PC-9 (cell line): Measurements from ENCODE around the gene USP9X. TPM values are rescaled to one million over a fixed set of nuclear protein-coding genes. Genes with fewer than 3 reads are reported as not detected.

Experiments
- BruUV-seq: library from RNA; stranded (reverse); fragments of 400-500 nt; replicated peaks from 2 replicates; lab custom pipeline; 2021; lab: Mats Ljungman, UMichigan
- CTCF ChIA-PET: fragments of 300-600 bp; sonication (Branson Sonifier 250); formaldehyde crosslinking; loops from one replicate; lab custom pipeline; 2022; ENCODE audit warnings: antibody characterized with exemption; lab: Charles Lee
- POLR2A ChIA-PET: fragments of 300-600 bp; sonication (Branson Sonifier 250); formaldehyde crosslinking; loops from one replicate; lab custom pipeline; 2022; ENCODE audit warnings: antibody characterized with exemption; ENCODE audit not compliant: unreplicated experiment; lab: Charles Lee
- DNase-seq, 2 experiments: peaks; one replicate each; pipeline versions ENCODE4 v3.0.0 to v3.0.0-alpha.2; 2015 to 2022; ENCODE audit warnings: mixed read lengths in 1 of 2
- H2AFZ ChIP-seq: fragments of 200-600 bp; sonication (generic); 2 replicates; pipeline ENCODE4 v1.8.1; 2017; ENCODE audit warnings: antibody characterized with exemption
- H3F3A ChIP-seq: fragments of 200-600 bp; sonication (generic); 2 replicates; pipeline ENCODE4 v1.8.1; 2017; ENCODE audit warnings: antibody characterized with exemption, mild to moderate bottlenecking, low read depth; ENCODE audit not compliant: insufficient read depth
- H3K27ac ChIP-seq: fragments of 200-600 bp; sonication (generic); 2 replicates; pipeline ENCODE4 v1.6.1; 2016; ENCODE audit warnings: mixed run types
- H3K27me3 ChIP-seq: fragments of 200-600 bp; sonication (generic); 2 replicates; pipeline ENCODE4 v1.6.1; 2016; ENCODE audit warnings: low read depth, mixed run types; ENCODE audit not compliant: insufficient read depth
- H3K36me3 ChIP-seq: fragments of 200-600 bp; sonication (generic); 2 replicates; pipeline ENCODE4 v1.6.1; 2016; ENCODE audit warnings: low read depth, mixed run types
- H3K4me1 ChIP-seq: fragments of 200-600 bp; sonication (generic); replicated peaks from 2 replicates; pipeline ENCODE4 v1.6.1; 2016; ENCODE audit warnings: mixed run types; ENCODE audit not compliant: insufficient read depth
- H3K4me2 ChIP-seq: fragments of 200-600 bp; sonication (generic); 2 replicates; pipeline ENCODE4 v1.6.1; 2017; ENCODE audit warnings: mixed run types
- H3K4me3 ChIP-seq: fragments of 200-600 bp; sonication (generic); 2 replicates; pipeline ENCODE4 v1.6.1; 2016; ENCODE audit warnings: mixed run types
- H3K79me2 ChIP-seq: fragments of 200-600 bp; sonication (generic); 2 replicates; pipeline ENCODE4 v1.6.1; 2017; ENCODE audit warnings: low read depth, mixed run types
- H3K9me2 ChIP-seq: fragments of 200-600 bp; sonication (generic); 2 replicates; pipeline ENCODE4 v1.8.1; 2017; ENCODE audit warnings: mild to moderate bottlenecking; ENCODE audit not compliant: insufficient read depth
- H3K9me3 ChIP-seq: fragments of 200-600 bp; sonication (generic); 2 replicates; pipeline ENCODE4 v1.8.1; 2016; ENCODE audit warnings: low read depth; ENCODE audit not compliant: insufficient read depth
- H4K20me1 ChIP-seq: fragments of 200-600 bp; sonication (generic); 2 replicates; pipeline ENCODE4 v1.8.1; 2017; ENCODE audit not compliant: insufficient read depth
- CTCF ChIP-seq: fragments of 200-600 bp; sonication (generic); conservative IDR thresholded peaks from 2 replicates; pipeline ENCODE4 v1.6.1; 2017; ENCODE audit warnings: mixed run types, antibody characterized with exemption, mild to moderate bottlenecking, moderate library complexity
- EZH2 ChIP-seq: fragments of 200-600 bp; sonication (generic); IDR thresholded peaks from 2 replicates; pipeline ENCODE4 v1.8.0; 2017; ENCODE audit warnings: antibody characterized with exemption, low read depth
- intact Hi-C: fragments of 100-400 bp; cut with micrococcal nuclease; formaldehyde crosslinking; loops from one replicate; pipeline ENCODE4 v1.10.0; 2022; ENCODE audit not compliant: unreplicated experiment
- total RNA-seq: library from RNA; stranded (reverse); gene quantifications from 2 replicates; pipeline ENCODE4 v1.2.3, GENCODE V29; 2021

The USP9X gene
- total RNA-seq, 1 experiment from 2014 or later: 43.2 TPM

- Histone ChIP-seq H3F3A (no peaks in the 10 kb centered on the region), H3K79me2 (no peaks in the 10 kb centered on the region), H3K4me1 (no peaks in the 10 kb centered on the region), H3K4me3 (no peak overlapping the region), H2AFZ (no peak overlapping the region), H3K4me2 (no peak overlapping the region), H3K9me2 (no peaks in the 10 kb centered on the region), H3K9me3 (no peaks in the 10 kb centered on the region), H3K36me3 (no peaks in the 10 kb centered on the region), H3K27ac (no peak overlapping the region), H4K20me1 (no peaks in the 10 kb centered on the region), H3K27me3 (no peaks in the 10 kb centered on the region)
- TF ChIP-seq CTCF (no peak), EZH2 (no peak)
- no TSS peak for BruUV-seq
- ChIA-PET POLR2A (no interaction called here), CTCF (no interaction called here)
- DNase-seq: no peak
- intact Hi-C loops: no loop called here
These were observed 151.4 kb downstream of the USP9X start for GRCh38 chrX:41236629-41237028.

- H3F3A ChIP-seq: no peaks in the 10 kb centered on the region
- no TSS peak for BruUV-seq
- H3K4me2 ChIP-seq: no peak overlapping the region
- no peaks in the 10 kb centered on the region for H3K9me3 ChIP-seq
- no peak overlapping the region for H3K27ac ChIP-seq
- POLR2A ChIA-PET: interaction anchor here (0.6 kb wide), 1 partner anchor 8 kb away, joined by 6 read pairs; no protein-coding TSS in a partner anchor
- intact Hi-C loops: no loop called here
- TF ChIP-seq CTCF (no peak), EZH2 (no peak)
- CTCF ChIA-PET: no interaction called here
- H3K4me3 ChIP-seq: no peak overlapping the region
- no peaks in the 10 kb centered on the region for H3K9me2 ChIP-seq
- H4K20me1 ChIP-seq: no peaks in the 10 kb centered on the region
- H3K27me3 ChIP-seq: no peaks in the 10 kb centered on the region
- no peak for DNase-seq
- no peaks in the 10 kb centered on the region for H3K36me3 ChIP-seq
- no peaks in the 10 kb centered on the region for H3K4me1 ChIP-seq
- H3K79me2 ChIP-seq: no peaks in the 10 kb centered on the region
- H2AFZ ChIP-seq: no peak overlapping the region
These were observed 155.3 kb downstream of the USP9X start for GRCh38 chrX:41240509-41240908.

- no peaks in the 10 kb centered on the region for H3K27me3 ChIP-seq
- no peaks in the 10 kb centered on the region for H3K9me2 ChIP-seq
- no TSS peak for BruUV-seq
- POLR2A ChIA-PET: no interaction called here
- intact Hi-C loops: no loop called here
- no peak for DNase-seq
- no peak overlapping the region for H3K27ac ChIP-seq
- H3K4me2 ChIP-seq: no peak overlapping the region
- H4K20me1 ChIP-seq: no peaks in the 10 kb centered on the region
- no peak overlapping the region for H3K4me3 ChIP-seq
- no peaks in the 10 kb centered on the region for H3F3A ChIP-seq
- H2AFZ ChIP-seq: no peak overlapping the region
- TF ChIP-seq EZH2 (no peak), CTCF (no peak)
- CTCF ChIA-PET: no interaction called here
- no peaks in the 10 kb centered on the region for H3K9me3 ChIP-seq
- no peaks in the 10 kb centered on the region for H3K79me2 ChIP-seq
- no peaks in the 10 kb centered on the region for H3K4me1 ChIP-seq
- no peaks in the 10 kb centered on the region for H3K36me3 ChIP-seq
These were observed 156.7 kb downstream of the USP9X start for GRCh38 chrX:41241962-41242361.
